Measurements from ENCODE around the gene GPR146. TPM values are rescaled to one million over a fixed set of nuclear protein-coding genes. Genes with fewer than 3 reads are reported as not detected.

Gene GPR146
- total RNA-seq, 1 donor from 2014 or later = 1.7 TPM

DNA sequence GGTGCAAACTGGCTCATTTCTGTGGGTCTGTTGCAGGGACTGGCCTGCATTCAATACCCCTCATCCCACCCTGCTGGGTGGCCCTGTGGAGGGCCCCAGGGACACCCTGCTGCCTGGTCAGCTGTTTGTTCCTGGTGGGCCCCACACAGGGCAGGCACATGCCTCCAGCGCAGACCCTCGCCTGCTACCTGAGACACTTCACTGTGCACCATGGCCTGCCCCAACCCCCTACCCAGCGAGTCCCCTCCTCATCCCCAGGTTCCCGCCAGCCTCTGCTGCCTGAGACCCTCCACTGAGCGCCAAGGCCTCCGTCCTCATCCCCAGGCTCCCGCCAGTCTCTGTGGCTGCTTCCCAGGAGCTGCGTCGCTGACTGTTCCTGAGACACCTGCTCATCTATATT lies 16.8 kb downstream of the GPR146 start:
- no peak for DNase-seq (ENCODE audit: low read depth)
- Mint-ChIP-seq H3K36me3 (ENCODE audit: low read depth, unreplicated experiment) (peaks cover 6% of the 10 kb centered on the region), H3K4me1 (ENCODE audit: low read depth, unreplicated experiment) (peaks cover 3% of the 10 kb centered on the region), H3K4me3 (ENCODE audit: unreplicated experiment) (no peak overlapping the region), H3K9me3 (ENCODE audit: unreplicated experiment) (no peaks in the 10 kb centered on the region), H3K27ac (ENCODE audit: unreplicated experiment) (no peak overlapping the region), H3K27me3 (ENCODE audit: low read depth, unreplicated experiment) (no peaks in the 10 kb centered on the region)
- FAIRE-seq = no peak
- TF ChIP-seq, protein P1, sequence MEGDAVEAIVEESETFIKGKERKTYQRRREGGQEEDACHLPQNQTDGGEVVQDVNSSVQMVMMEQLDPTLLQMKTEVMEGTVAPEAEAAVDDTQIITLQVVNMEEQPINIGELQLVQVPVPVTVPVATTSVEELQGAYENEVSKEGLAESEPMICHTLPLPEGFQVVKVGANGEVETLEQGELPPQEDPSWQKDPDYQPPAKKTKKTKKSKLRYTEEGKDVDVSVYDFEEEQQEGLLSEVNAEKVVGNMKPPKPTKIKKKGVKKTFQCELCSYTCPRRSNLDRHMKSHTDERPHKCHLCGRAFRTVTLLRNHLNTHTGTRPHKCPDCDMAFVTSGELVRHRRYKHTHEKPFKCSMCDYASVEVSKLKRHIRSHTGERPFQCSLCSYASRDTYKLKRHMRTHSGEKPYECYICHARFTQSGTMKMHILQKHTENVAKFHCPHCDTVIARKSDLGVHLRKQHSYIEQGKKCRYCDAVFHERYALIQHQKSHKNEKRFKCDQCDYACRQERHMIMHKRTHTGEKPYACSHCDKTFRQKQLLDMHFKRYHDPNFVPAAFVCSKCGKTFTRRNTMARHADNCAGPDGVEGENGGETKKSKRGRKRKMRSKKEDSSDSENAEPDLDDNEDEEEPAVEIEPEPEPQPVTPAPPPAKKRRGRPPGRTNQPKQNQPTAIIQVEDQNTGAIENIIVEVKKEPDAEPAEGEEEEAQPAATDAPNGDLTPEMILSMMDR (IDR thresholded peaks at IDR 0.05; ENCODE audit: insufficient read depth, low read depth, low read length) = no peak
- no peak for TF ChIP-seq EZH2 (IDR thresholded peaks at IDR 0.05; ENCODE audit: insufficient read depth, low read length)
- no peaks in the 10 kb centered on the region for H3K36me3 ChIP-seq (ENCODE audit: insufficient read depth, low read length)
- H3K4me2 ChIP-seq (ENCODE audit: low read length) = no peak overlapping the region
- H3K27ac ChIP-seq (ENCODE audit: low read depth, low read length) = no peak overlapping the region
- H3K27me3 ChIP-seq (ENCODE audit: insufficient read depth, low read length) = no peaks in the 10 kb centered on the region
- H3K4me1 ChIP-seq (ENCODE audit: insufficient read depth, low read length) = no peaks in the 10 kb centered on the region
- no peaks in the 10 kb centered on the region for H3K9me3 ChIP-seq (ENCODE audit: insufficient read depth, low read depth, low read length)
- no peak overlapping the region for H3K9ac ChIP-seq (ENCODE audit: low read length)
- peaks cover 71% of the 10 kb centered on the region for H4K20me1 ChIP-seq (ENCODE audit: insufficient read depth, low read length)
- H3K79me2 ChIP-seq (ENCODE audit: insufficient read depth, low read length) = no peaks in the 10 kb centered on the region
- no peak overlapping the region for H3K4me3 ChIP-seq (ENCODE audit: insufficient read depth, low read depth, low read length)
- H2AFZ ChIP-seq (ENCODE audit: low read depth, low read length) = no peak overlapping the region

- no peak overlapping the region for H3K4me3 Mint-ChIP-seq (ENCODE audit: unreplicated experiment)
- Histone ChIP-seq H3K4me2 (ENCODE audit: low read length) (no peak overlapping the region), H2AFZ (ENCODE audit: low read depth, low read length) (no peak overlapping the region), H3K9ac (ENCODE audit: low read length) (no peak overlapping the region), H3K9me3 (ENCODE audit: insufficient read depth, low read depth, low read length) (no peaks in the 10 kb centered on the region), H3K4me1 (ENCODE audit: insufficient read depth, low read length) (no peaks in the 10 kb centered on the region), H3K27me3 (ENCODE audit: insufficient read depth, low read length) (no peaks in the 10 kb centered on the region), H4K20me1 (ENCODE audit: insufficient read depth, low read length) (peaks cover 75% of the 10 kb centered on the region), H3K27ac (ENCODE audit: low read depth, low read length) (no peak overlapping the region), H3K36me3 (ENCODE audit: insufficient read depth, low read length) (no peaks in the 10 kb centered on the region), H3K4me3 (ENCODE audit: insufficient read depth, low read depth, low read length) (no peak overlapping the region), H3K79me2 (ENCODE audit: insufficient read depth, low read length) (no peaks in the 10 kb centered on the region)
- DNase-seq (ENCODE audit: low read depth) = no peak
- TF ChIP-seq, protein P1 (IDR thresholded peaks at IDR 0.05; ENCODE audit: insufficient read depth, low read depth, low read length) = no peak
- no peak for TF ChIP-seq EZH2 (IDR thresholded peaks at IDR 0.05; ENCODE audit: insufficient read depth, low read length)
- no peaks in the 10 kb centered on the region for H3K9me3 Mint-ChIP-seq (ENCODE audit: unreplicated experiment)
- peaks cover 6% of the 10 kb centered on the region for H3K36me3 Mint-ChIP-seq (ENCODE audit: low read depth, unreplicated experiment)
- no peak for FAIRE-seq
- peak overlapping the region; percentile 41 for H3K27ac Mint-ChIP-seq (ENCODE audit: unreplicated experiment)
- peaks cover 3% of the 10 kb centered on the region for H3K4me1 Mint-ChIP-seq (ENCODE audit: low read depth, unreplicated experiment)
- no peaks in the 10 kb centered on the region for H3K27me3 Mint-ChIP-seq (ENCODE audit: low read depth, unreplicated experiment)
Measured at GRCh38 chr7:1062296-1063294, 18.2 kb downstream of the GPR146 start.

DNA sequence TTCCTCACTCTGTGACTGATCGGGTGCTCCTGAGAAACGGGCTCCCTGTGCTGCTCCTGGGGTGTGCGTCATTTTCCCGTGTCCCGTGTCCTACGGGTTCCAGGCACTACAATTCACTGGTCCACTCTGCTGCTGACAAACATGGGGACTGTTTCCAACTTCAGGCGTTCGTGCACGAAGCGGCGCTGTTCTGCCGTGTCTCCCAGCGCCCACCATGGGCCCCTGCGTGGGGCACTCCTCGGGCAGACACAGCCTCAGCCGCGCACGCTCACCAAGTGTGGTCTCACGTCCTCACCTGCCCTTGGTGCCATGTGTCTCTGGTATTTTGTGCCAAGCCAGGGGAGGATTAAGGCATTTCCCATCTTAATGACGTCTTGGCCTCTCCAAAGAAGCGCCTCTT lies 19.0 kb downstream of the GPR146 start:
- Histone ChIP-seq H3K4me2 (ENCODE audit: low read length) (no peak overlapping the region), H3K27ac (ENCODE audit: low read depth, low read length) (no peak overlapping the region), H4K20me1 (ENCODE audit: insufficient read depth, low read length) (peaks cover 78% of the 10 kb centered on the region), H3K27me3 (ENCODE audit: insufficient read depth, low read length) (no peaks in the 10 kb centered on the region), H3K79me2 (ENCODE audit: insufficient read depth, low read length) (no peaks in the 10 kb centered on the region), H3K36me3 (ENCODE audit: insufficient read depth, low read length) (no peaks in the 10 kb centered on the region), H2AFZ (ENCODE audit: low read depth, low read length) (no peak overlapping the region), H3K9ac (ENCODE audit: low read length) (no peak overlapping the region), H3K4me3 (ENCODE audit: insufficient read depth, low read depth, low read length) (no peak overlapping the region), H3K4me1 (ENCODE audit: insufficient read depth, low read length) (no peaks in the 10 kb centered on the region), H3K9me3 (ENCODE audit: insufficient read depth, low read depth, low read length) (no peaks in the 10 kb centered on the region)
- DNase-seq (ENCODE audit: low read depth) (no peak), FAIRE-seq (no peak)
- H3K4me3 Mint-ChIP-seq (ENCODE audit: unreplicated experiment) = no peak overlapping the region
- H3K36me3 Mint-ChIP-seq (ENCODE audit: low read depth, unreplicated experiment) = peaks cover 6% of the 10 kb centered on the region
- TF ChIP-seq EZH2 (IDR thresholded peaks at IDR 0.05; ENCODE audit: insufficient read depth, low read length) = no peak
- TF ChIP-seq, protein P1 (IDR thresholded peaks at IDR 0.05; ENCODE audit: insufficient read depth, low read depth, low read length) = no peak
- peaks cover 4% of the 10 kb centered on the region for H3K4me1 Mint-ChIP-seq (ENCODE audit: low read depth, unreplicated experiment)
- no peak overlapping the region for H3K27ac Mint-ChIP-seq (ENCODE audit: unreplicated experiment)
- H3K9me3 Mint-ChIP-seq (ENCODE audit: unreplicated experiment) = no peaks in the 10 kb centered on the region
- no peaks in the 10 kb centered on the region for H3K27me3 Mint-ChIP-seq (ENCODE audit: low read depth, unreplicated experiment)

Measured in astrocyte (in vitro differentiated cells and primary cell).